Testis (tissue), 3 donors: Measurements from ENCODE around the gene PYGB. TPM values are rescaled to one million over a fixed set of nuclear protein-coding genes. Genes with fewer than 3 reads are reported as not detected.

ENCODE experiments used
- DNase-seq: peaks from one replicate; pipeline ENCODE4 v3.0.0-alpha.2; 2019
- H3K27ac ChIP-seq, 2 donors: fragments of 200-600 bp; sonication (generic); one replicate each; pipeline ENCODE4 v1.5.1; 2019
- H3K27me3 ChIP-seq: fragments of 200-600 bp; sonication (generic); one replicate; pipeline ENCODE4 v1.5.1; 2019
- H3K36me3 ChIP-seq: fragments of 200-600 bp; sonication (generic); one replicate; pipeline ENCODE4 v1.5.1; 2017; ENCODE audit warnings: low read depth; ENCODE audit errors: missing control alignments
- H3K4me1 ChIP-seq: fragments of 200-600 bp; sonication (generic); one replicate; pipeline ENCODE4 v1.5.1; 2019
- H3K4me3 ChIP-seq, 2 donors: fragments of 200-600 bp; sonication (generic); one replicate each; pipeline ENCODE4 v1.5.1; 2017 to 2019
- H3K9me3 ChIP-seq: fragments of 200-600 bp; sonication (generic); one replicate; pipeline ENCODE4 v1.5.1; 2017
- POLR2A ChIP-seq: fragments of 450-650 bp; IDR thresholded peaks from one replicate; pipeline ENCODE4 v1.6.1; 2017; ENCODE audit warnings: antibody characterized with exemption, mild to moderate bottlenecking, moderate library complexity
- WGBS, 2 donors: methylation state at CpG; one replicate each; pipeline ENCODE4 v1.1.5; 2018; 5-methylcytosine and 5-hydroxymethylcytosine counted together
- intact Hi-C: fragments of 100-400 bp; cut with DNase I; formaldehyde crosslinking; loops from one replicate; pipeline ENCODE4 v1.15.1; 2023; ENCODE audit warnings: low total_unique reads
- polyA plus RNA-seq: library from polyadenylated mRNA; stranded (reverse); fragments of 350-450 nt; fragmentation: Illumina TruSeq; extraction: RNeasy Lipid Tissue Mini Kit (QIAGEN cat#74804); gene quantifications from one replicate; pipeline ENCODE4 v1.2.3, GENCODE V29; 2014; ENCODE audit warnings: low read depth, low replicate concordance; ENCODE audit not compliant: insufficient read depth
- total RNA-seq, 2 donors: library from RNA; depleted of rRNA; stranded (reverse); fragments of >200 nt; gene quantifications; one replicate each; pipeline ENCODE4 v1.2.3, GENCODE V29; 2016
- TF ChIP-seq, protein P1 (sequence below), 3 experiments: fragments of 450-650 bp in 2 of 3; fragments of 200-600 bp in 1 of 3; sonication (generic) in 1 of 3; IDR thresholded peaks; one replicate each; pipeline ENCODE4 v1.5.1; 2016 to 2019; ENCODE audit warnings: antibody characterized with exemption in 3 of 3, mild to moderate bottlenecking in 2 of 3, moderate library complexity in 1 of 3

Gene PYGB
- total and polyA plus RNA-seq, 3 donors from 2014 or later = 50.8 to 91.5 (median 91.5) TPM

DNA sequence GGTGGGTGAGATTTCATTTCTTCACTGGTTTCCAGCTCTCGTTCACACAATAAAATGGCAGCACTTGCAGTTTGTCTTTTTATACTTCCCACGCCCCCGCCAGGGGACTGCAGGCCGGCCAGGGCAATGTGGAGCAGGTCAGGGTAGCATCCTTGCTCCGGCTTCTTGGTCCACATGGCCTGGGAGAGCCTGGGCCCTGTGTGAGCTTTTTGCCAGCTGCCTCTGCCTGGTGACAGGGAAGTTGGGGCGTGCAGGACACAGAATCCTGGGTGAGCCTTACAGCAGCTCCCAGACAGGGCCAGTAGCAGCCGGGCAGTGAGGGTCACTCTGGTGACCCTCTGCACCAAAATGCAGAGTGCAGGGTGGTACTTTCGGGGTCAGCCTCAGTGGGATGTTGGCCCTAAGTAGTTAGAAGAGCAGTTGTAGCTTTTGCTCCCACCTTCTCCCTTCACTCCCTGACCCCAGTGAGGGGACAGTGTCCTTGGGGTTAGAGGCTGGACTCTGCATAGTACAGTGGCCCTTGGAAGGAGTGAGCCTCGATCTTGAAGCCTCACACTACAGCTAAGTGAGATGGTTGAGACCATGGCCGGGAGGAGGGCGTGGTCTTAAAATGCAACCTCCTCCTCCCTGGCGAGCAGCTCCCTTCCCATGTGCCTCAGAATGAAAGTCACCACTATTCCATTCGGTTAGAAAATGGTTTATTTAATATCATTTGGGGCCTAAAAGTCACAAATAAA lies 23.8 kb downstream of the PYGB start:
- intact Hi-C loops = no loop called here
- no peak overlapping the region for H3K27ac ChIP-seq
- H3K9me3 ChIP-seq = no peaks in the 10 kb centered on the region
- TF ChIP-seq, protein P1, sequence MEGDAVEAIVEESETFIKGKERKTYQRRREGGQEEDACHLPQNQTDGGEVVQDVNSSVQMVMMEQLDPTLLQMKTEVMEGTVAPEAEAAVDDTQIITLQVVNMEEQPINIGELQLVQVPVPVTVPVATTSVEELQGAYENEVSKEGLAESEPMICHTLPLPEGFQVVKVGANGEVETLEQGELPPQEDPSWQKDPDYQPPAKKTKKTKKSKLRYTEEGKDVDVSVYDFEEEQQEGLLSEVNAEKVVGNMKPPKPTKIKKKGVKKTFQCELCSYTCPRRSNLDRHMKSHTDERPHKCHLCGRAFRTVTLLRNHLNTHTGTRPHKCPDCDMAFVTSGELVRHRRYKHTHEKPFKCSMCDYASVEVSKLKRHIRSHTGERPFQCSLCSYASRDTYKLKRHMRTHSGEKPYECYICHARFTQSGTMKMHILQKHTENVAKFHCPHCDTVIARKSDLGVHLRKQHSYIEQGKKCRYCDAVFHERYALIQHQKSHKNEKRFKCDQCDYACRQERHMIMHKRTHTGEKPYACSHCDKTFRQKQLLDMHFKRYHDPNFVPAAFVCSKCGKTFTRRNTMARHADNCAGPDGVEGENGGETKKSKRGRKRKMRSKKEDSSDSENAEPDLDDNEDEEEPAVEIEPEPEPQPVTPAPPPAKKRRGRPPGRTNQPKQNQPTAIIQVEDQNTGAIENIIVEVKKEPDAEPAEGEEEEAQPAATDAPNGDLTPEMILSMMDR (IDR thresholded peaks at IDR 0.05) = no peak
- no peak for TF ChIP-seq POLR2A
- WGBS, 2 donors = 93 to 94% methylated on average over 11 to 13 of the region's 13 CpGs
- no peaks in the 10 kb centered on the region for H3K36me3 ChIP-seq
- H3K4me1 ChIP-seq = peaks cover 18% of the 10 kb centered on the region
- DNase-seq = no peak
- H3K4me3 ChIP-seq = no peak overlapping the region
- no peaks in the 10 kb centered on the region for H3K27me3 ChIP-seq

DNA sequence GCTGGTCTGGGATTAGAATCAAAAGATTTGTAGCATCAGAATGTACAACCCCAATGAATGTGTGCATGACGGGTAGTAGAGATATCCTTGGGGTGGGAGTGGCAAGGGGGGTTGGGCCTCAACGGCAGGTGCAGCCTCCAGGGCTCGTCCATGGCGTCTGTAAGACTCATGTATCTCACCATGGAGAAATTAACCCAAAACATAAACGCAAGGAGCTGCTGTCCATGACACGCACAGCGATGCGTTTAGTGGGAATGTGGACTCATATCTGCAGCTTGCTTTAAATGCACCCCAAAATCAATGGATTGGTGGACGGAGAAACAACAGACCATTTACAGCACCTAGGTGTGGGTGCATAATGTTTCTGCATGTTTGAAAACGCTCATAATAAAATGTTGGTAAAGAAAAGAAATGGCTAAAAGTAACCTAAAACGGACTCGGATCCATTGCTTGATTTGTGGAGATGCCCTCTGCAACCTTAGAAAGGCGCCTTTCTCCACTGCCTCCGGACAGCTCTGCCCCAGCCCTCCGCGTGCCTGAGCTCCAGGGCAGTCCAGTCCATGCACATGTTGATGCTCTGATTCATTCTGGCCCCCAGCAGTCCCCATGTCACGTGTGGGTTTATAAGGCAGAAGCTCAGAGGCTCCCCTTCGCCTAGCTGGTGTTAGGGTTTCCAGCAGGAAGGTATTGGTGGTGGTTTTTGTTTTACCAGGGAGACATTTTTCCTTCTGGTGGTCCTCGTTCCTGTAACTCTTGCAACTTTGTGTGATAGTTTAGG lies 24.5 kb downstream of the PYGB start:
- H3K27me3 ChIP-seq = no peaks in the 10 kb centered on the region
- no peak overlapping the region for H3K4me3 ChIP-seq
- H3K4me1 ChIP-seq = peaks cover 20% of the 10 kb centered on the region
- 89 to 91% methylated on average over 19 of the region's 19 CpGs for WGBS, 2 donors
- peak overlapping the region in 1 of 2 donors; percentile 13 for H3K27ac ChIP-seq
- intact Hi-C loops = no loop called here
- no peaks in the 10 kb centered on the region for H3K36me3 ChIP-seq
- DNase-seq = peak; percentile 12
- H3K9me3 ChIP-seq = no peaks in the 10 kb centered on the region
- TF ChIP-seq POLR2A = no peak
- TF ChIP-seq, protein P1 (IDR thresholded peaks at IDR 0.05) = no peak

- 67 to 76% methylated on average over 8 to 10 of the region's 10 CpGs for WGBS, 2 donors
- H3K27me3 ChIP-seq = no peaks in the 10 kb centered on the region
- H3K36me3 ChIP-seq = no peaks in the 10 kb centered on the region
- intact Hi-C loops = no loop called here
- no peak overlapping the region for H3K4me3 ChIP-seq
- DNase-seq = peak; percentile 14
- peaks cover 20% of the 10 kb centered on the region for H3K4me1 ChIP-seq
- H3K27ac ChIP-seq = peak overlapping the region in 1 of 2 donors; percentile 13
- TF ChIP-seq, protein P1 (IDR thresholded peaks at IDR 0.05) = no peak
- TF ChIP-seq POLR2A = no peak
- no peaks in the 10 kb centered on the region for H3K9me3 ChIP-seq
Observed at GRCh38 chr20:25273046-25273445, 25.2 kb downstream of the PYGB start.

GRCh38 chr20:25273541-25274358 lies 25.9 kb downstream of the PYGB start:
- H3K27me3 ChIP-seq = no peaks in the 10 kb centered on the region
- DNase-seq = peak; percentile 67
- no peak overlapping the region for H3K4me3 ChIP-seq
- no peaks in the 10 kb centered on the region for H3K36me3 ChIP-seq
- peak overlapping the region; percentile 13 to 30 for H3K27ac ChIP-seq
- peaks cover 20% of the 10 kb centered on the region for H3K4me1 ChIP-seq
- no peak for TF ChIP-seq POLR2A
- TF ChIP-seq, protein P1 (IDR thresholded peaks at IDR 0.05) = no peak
- no peaks in the 10 kb centered on the region for H3K9me3 ChIP-seq
- 36 to 62% methylated on average over 20 of the region's 20 CpGs for WGBS, 2 donors
- intact Hi-C loops = no loop called here
